Endometrial microvascular endothelial cells (primary cell): ENCODE data around the gene MTMR12. TPM values are rescaled to one million over a fixed set of nuclear protein-coding genes. Genes with fewer than 3 reads are reported as not detected.
"Not testable (repeated sequence)": the region's sequence is repeated elsewhere in the genome, so short reads cannot be mapped to it uniquely, and the experiment has no call there.

Source experiments
- in situ Hi-C: cut with HindIII; loops from 2 replicates; pipeline ENCODE4 v1.10.0; 2017; ENCODE audit warnings: low sequenced_read_pairs, low pct_unique_long_range_greater_than_20kb; ENCODE audit errors: inconsistent ontology term
- total RNA-seq: library from RNA; depleted of rRNA; stranded (reverse); fragments of >200 nt; gene quantifications from one replicate; pipeline ENCODE4 v1.2.3, GENCODE V29; 2015; ENCODE audit errors: inconsistent ontology term

MTMR12 gene
- total RNA-seq, 1 donor from 2014 or later = 26.7 TPM

DNA sequence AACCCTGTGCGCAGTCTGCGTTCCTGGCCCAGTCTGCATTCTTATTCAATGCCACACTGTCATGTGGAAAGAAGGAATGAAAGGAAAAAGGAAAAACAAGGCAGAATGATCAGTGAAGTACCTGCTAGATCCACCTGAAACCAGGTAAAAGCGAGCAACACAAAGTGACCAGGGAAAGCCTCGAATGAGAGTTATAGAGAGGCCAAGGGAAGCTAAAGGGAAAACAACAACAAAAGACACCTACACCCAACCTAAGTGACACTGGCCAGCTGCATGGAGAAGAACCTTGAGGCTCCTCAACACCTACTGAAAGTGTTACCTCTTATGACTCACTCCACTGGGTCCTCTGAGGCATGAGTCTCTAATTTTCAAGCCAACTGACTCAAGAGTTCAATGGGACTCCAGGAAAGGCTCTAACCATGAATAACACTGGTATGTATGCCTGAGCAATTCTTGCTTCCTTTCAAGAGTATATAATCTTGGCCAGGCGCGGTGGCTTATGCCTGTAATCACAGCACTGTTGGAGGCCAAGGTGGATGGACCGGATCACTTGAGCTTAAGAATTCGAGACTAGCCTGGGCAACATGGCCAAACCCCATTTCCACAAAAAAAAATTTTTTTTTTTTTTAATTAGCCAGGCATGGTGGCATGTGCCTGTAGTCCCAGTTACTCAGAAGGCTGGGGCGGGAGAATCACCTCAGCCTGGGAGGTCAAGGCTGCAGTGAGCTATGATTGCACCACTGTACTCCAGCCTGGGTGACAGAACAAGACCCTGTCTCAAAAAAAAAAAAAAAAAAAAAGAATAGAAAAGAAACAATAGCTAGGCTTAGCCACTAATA is 29.0 kb downstream of the MTMR12 start:
- in situ Hi-C loops = no loop called here

DNA sequence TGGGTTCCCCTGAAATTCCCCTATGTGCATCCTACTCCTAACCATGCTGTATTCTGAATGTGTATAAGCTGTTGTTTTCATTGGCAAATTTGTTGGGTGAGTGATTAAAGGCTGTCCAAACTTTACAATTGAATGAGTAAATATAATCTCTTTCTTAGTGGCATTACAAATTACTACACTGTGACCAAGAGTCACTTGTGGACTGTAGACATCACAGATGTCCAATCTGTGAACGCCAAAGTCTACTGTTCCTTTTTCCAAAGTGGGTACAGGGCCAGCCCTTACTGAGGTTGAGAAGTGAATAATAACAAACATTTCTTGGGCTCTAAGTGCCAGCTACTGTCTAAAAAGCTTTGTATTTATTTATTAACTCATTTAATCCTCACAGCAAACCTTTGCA is 29.7 kb downstream of the MTMR12 start:
- in situ Hi-C loops = no loop called here

DNA sequence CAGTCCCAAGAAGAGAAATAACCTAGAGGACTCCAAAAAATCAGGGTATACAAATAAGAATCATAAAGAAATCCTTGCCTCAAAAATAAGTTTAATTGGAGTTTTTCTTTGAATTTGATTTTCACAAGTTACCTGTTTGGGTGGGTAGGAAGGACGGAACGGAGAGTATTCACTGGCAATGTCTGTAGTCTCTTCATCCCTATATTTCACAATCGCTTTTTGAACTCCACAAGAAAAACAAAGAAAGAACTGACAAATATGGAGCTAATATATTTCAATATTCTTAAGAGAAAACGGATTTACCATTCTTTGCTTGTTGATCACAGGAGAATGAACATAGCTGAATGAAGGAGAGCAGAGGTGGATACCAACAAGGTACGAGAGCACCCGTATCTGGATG is 30.1 kb downstream of the MTMR12 start:
- in situ Hi-C loops = no loop called here

DNA sequence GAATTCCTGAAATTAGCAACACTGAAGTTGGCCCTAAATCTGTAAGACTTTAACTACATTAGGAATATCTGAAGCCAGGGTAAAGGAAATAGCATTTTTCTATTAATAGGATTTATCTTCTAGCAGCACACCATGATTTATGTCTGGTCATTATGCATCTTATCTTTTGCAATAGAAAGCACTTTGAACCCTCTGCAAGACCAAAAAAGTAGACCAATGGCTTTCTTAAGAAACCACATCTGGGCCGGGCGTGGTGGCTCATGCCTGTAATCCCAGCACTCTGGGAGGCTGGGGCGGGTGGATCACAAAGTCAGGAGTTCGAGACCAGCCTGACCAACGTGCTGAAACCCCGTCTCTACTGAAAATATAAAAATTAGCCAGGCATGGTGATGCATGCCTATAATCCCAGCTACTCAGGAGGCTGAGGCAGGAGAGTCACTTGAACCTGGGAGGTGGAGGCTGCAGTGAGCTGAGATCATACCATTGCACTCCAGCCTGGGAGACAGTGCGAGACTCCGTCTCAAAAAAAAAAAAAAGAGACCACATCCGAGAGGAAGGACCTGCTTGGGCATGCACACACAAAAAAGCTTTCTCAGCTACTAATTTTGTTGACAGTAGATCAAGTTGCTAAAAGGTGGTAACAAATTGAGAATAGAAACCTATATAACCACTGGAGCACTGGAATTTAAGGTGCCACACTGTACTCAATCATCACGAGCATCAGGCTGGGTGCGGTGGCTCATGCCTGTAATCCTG is 31.2 kb downstream of the MTMR12 start:
- in situ Hi-C loops = not testable (repeated sequence)

DNA sequence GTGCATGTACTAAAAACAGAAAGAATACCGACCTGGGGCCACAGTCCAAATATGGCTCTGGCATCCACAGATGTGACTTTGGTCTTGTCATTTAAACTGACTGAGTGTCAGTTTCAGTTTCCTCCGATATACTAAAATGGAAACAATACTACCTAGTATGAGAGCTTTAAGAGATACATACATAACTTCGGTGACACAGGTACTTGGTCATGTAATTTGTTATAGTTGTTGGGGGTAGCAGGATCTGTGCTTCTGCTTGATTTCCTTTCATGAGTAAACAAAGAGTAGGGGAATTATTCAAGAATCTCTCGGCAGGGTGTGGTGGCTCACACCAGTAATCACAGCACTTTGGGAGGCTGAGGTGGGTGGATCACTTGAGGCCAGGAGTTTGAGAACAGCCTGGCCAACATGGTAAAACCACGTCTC is 32.1 kb downstream of the MTMR12 start:
- in situ Hi-C loops = no loop called here

DNA sequence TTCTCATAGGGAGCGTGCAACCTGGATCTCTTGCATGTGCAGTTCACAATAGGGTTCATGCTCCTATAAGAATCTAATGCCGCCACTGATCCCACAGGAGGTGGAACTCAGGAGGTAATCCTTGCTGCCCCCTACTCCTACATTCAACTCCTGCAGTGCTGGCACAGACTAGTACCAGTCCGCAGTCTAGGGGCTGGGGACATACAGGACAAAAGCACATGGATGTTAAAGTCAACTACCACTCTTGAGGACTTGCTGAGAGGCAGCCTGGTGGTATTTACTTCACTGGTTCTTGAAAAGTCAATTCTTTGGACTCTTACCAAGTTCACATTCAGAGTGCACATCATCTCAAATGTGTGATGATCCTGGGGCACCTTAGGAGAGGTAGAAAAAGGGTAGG is 33.0 kb downstream of the MTMR12 start:
- in situ Hi-C loops = no loop called here

DNA sequence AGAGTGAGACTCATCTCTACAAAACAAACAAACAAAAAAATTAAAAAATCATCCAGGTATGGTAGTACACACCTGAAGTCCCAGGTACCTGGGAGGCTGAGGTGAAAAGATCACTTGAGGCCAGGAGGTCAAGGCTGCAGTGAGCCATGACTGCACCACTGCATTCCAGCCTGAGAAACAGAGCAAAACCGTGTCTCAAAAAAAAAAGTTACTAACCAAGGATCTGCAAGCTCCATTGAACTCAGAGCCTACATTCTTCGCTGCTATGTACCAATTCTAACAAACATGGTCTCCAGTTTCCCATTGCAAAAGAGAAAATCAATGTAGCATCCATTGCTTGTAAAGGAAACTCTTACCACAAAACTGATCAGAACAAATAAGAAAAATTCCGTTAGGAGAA is 33.5 kb downstream of the MTMR12 start:
- in situ Hi-C loops = no loop called here

DNA sequence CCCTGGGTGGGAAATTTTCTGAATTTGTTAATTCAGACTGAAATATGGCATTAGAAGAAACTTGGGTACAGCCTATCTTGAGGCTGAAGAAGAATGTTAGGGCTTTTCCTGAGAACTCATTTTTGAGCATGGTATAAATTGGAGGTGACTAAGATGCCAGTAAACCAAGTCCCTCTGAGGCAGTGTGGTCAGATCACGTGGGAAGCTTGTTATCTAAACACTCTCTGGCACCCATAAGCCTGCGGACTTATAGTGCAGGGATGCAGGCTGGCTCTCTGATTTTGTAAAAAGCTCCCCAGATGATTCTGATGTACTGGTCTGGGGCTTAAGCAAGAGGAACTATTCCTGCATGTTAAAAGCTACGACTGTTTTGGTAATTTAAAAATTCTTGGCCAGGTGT is 34.3 kb downstream of the MTMR12 start:
- in situ Hi-C loops = no loop called here

DNA sequence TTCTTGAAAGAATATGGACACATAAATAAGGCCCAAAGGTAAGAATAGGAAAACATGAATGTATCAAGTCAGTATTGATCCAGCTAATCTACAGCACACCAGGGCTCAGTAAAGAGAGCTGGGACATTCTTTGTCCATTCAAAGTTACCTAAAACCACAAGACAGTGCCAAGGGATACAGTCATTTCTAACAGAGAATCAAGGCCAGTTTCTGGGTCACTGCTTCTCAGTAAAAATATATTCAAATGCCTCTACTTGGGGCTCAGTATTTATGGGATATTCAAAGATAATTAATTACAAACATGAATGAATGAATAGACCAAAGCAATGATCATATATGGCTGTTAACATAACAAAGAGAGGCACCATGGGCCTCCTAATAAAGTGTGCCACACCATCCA is 34.9 kb downstream of the MTMR12 start:
- in situ Hi-C loops = no loop called here

DNA sequence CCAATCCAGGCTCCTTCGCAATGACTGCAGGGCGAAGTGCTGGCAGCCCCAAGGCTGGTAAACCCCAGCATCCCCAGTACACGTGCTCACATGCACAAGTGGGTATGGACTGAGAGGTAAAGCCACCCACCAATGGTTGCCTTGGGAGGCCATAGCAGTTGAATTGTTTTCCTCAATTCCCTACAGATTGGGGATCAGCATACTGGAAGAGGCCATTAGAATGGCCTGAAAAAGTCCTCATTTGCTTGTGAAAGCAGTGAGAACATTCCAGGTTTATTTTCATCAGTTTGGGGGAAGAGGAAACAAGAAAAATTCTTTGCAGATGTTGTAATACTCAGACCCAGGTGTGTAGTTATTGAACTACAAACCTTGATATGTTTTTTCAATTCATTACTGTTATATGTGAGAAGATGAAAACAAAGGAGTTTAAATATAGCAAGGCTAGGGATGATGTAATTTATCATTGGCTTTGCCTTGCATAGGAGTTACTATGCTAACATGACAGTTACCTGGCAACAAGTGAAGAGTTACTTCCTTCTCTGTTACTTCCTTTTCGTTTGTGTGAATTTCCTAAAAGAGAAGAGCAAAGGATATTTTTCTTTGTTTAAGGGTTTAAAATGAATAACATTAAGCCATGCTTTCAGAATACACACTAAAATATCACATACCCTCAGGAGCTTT is 36.4 kb downstream of the MTMR12 start:
- in situ Hi-C loops = no loop called here

DNA sequence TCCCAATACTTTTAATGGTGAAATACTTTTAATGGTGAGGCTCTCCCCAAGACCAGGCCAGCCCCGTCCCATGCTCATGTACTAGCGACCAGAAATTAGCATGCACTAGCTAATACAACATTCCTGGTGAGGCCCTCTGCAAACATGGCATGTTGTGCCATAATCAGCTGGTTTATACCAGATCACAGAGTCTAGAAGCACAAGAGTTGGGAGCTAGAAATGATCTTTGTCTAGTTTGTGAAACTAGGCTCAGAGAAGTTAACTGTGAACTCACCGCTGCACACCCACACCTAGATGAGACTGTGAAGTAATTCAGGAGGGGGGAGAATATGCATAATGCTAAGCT is 37.4 kb downstream of the MTMR12 start:
- in situ Hi-C loops = no loop called here

DNA sequence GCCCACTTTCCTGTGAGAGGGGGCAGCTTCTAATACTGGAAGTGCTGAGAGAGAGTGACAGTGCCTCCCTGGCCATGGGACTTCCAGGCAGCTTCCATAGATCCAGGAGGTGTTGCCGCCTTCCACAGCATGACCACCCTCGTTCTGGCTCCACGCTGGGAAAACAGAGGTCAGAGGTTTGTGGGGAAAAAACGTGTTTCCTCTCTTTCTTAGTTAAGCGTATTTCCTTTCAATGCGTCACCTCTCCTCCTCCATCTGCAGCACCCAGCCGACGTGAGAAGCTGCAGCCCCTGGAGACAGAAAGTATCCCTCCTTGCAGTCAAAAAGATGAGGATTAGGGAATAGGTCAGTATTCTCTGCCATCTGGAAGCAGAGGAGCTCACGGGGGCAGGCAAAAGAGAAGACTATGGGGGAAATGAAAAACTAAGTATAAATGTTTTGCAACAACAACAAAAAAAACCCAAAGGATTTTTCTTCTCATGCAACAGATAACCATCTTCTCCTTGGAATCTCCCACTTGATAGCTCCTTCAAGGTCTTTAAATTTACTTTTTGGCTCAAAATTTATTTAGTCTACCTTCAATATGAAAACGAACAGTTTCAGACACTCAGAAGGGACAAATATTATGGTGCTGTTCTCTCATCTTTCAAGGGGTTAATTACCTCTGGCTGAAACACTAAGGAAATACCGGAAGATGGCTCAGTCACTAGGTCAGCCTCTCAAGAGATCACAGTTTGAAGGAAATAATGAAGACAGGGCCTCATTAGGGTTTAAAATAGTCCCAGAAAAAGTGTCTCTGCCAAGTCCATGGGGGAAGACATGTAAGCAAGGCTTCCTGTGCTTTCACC is 38.0 kb downstream of the MTMR12 start:
- in situ Hi-C loops = no loop called here

DNA sequence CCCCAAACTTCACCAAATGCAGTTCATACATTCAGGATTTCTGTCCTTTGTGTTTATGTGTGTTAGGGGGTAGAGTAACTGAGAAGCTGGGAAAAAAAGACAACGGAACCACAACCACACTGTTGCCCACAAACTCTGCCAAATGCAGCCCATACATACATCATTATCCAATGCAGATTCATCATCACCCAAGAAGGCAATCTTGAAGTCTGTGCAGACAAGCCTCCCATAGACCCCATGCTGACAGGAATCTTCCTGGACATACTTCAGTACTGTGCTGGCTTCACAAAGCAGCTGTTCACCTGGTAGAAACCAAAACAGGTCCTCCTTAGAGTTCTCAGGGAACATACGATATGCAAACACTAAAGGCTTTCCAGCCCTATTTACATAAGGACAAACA is 38.9 kb downstream of the MTMR12 start:
- in situ Hi-C loops = no loop called here

DNA sequence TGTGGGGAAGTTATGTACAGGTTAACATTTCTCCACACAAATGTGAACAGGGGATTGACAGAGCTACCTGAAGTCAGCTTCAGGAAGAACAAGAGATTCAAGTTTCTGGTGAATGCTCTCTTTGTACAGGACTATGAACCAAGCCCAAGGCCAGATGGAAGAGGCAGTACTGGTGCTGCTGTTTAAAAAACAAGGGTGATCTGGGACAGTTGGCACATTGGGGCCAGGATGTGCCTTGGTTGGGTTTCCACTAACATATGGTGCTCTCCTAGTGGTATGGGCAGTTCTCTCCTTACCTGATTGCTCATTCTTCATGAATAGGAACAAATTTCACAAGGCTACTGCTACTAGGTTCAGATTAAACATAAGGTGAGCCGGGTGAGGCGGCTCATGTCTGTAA is 40.0 kb downstream of the MTMR12 start:
- in situ Hi-C loops = no loop called here

DNA sequence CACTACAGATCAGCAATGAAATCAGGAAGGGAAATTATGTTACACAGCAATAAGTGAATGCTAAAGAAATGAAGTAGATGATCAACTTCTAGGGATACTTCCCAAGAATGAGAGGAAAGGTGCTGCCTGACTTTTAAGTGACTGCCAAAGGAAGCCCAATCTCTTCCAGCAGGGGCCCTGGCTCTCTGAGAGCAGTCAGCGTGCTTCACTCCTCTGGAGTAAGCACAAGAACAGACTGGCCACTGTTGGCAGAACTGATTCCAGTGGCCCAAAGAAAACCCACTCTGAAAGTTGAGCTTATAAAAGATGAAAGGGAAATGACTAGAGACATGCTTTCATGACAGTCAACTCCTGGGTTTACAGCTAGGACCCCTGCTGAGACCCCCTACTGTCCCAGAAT is 41.8 kb downstream of the MTMR12 start:
- in situ Hi-C loops = no loop called here

DNA sequence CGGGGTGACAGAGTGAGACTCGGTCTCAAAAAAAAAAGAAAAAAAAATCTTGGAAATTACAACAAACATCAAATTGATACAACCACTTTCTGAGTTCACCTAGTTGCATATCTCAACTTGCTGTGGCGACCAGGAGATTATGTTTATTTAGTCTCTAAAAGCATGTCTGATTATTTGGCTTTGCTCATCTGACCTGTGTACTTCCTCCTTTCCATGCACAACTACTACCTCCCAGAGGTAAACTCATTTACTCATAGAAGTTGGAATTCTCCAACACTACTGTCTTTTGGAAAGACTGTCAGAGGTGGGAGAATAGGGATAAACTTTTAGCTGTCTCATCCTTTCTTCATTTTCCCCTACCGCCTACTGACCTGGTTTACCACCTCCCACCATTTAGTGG is 42.6 kb downstream of the MTMR12 start:
- in situ Hi-C loops = no loop called here

DNA sequence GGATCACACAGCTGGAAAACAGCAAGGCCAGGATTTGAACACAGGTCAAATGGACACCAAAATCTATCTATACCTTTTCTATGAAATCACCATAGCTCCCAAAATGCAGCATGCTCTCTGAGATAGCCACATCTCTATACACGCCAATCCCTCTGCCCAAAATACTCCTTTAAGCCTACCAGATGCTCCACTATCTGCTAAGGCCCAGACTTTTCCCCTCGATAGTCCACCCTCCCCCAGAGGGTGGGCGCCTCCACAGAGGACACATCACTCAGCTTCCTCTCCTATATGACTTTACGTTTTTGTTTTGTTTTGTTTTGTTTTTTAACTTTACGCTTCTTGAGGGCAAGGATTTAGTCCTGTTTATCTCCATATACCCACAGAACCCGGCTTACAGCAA is 46.8 kb downstream of the MTMR12 start:
- in situ Hi-C loops = no loop called here

DNA sequence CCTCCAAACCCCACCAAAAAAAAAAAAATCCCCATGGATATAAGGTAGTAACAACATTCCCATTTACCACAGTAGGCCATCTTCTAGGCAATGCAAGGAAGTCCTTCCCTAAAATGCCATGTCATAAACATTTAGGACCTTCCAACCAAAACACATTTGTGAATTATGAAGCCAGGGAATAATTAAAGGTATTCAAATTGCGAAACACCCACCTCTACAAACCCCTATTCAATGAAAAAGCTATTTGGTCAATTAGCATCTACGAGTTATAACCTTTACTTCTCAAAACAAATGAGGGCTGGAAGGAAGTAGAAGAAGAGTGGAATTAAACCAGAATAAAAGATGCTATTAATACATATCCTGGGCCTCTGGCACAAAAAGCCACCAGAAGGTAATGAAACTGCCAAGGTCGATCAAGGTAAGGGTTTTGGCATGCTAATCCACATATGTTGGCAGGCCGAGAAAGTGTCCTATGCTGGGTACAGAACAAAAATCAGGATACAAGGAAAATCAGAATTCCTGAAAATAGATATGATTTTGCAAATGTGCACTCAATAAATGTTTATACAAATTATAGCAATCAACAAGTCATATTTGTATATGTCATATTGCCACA is 47.7 kb downstream of the MTMR12 start:
- in situ Hi-C loops = no loop called here

DNA sequence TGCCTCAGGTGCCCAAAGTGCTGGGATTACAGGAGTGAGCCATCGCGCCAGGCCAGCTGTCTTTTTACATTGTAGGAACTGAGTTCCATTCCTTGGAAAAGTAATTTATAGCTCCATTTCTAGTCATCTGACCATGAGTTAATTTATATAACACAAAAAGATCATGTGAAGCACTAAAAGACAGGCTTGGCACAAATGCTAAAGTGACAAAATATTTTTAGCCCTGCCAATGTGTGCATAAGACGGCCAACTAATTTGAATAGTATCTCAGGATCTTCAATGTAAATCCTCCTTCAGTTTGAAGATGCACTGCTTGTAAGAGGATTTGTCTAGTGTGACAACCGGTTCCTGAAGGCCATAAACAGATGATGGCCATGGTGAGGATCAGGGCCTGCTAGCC is 49.1 kb downstream of the MTMR12 start:
- in situ Hi-C loops = no loop called here
